GM19452 (cell line): ENCODE results near the gene TOGARAM1.
A peak's percentile ranks its signal among the peaks of the same experiment; 100 is the strongest.

Experiments used
- ATAC-seq: cut with Tn5 transposase; IDR thresholded peaks from one replicate; pipeline ENCODE4 v1.9.1; 2021; ENCODE audit not compliant: unreplicated experiment

TOGARAM1 gene

GRCh38 chr14:45083976-45084722 lies 122.2 kb downstream of the TOGARAM1 start, which contains the start of gene PRPF39:
PRPF39 (plus strand) TSS chr14:45084116; CDS start chr14:45095240, 11,124 bp downstream.
- peak; percentile 89 for ATAC-seq

- no peak for ATAC-seq
Measured at GRCh38 chr14:45084946-45085346, 123.0 kb downstream of the TOGARAM1 start.

DNA sequence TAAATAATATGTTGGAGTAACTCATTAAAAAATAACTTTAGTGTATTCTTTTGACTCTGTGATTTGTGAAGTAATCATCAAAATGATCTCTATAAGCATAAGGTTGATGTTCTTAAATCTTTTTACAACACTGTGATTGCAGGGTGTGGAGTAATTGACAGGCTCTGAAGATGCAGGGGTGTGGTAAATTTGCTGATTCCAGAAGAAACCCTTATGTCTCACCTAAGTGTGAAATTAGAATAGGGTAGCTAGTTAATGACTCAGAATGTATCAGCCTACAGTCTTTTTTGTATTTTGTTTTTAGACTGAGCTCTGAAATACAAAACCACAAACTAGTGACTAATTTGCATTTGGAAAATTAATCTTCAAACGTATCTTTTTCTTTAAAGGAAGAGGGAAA lies 127.8 kb downstream of the TOGARAM1 start:
- peak; percentile 75 for ATAC-seq

- no peak for ATAC-seq
Measured at GRCh38 chr14:45091710-45092109, 129.7 kb downstream of the TOGARAM1 start.

DNA sequence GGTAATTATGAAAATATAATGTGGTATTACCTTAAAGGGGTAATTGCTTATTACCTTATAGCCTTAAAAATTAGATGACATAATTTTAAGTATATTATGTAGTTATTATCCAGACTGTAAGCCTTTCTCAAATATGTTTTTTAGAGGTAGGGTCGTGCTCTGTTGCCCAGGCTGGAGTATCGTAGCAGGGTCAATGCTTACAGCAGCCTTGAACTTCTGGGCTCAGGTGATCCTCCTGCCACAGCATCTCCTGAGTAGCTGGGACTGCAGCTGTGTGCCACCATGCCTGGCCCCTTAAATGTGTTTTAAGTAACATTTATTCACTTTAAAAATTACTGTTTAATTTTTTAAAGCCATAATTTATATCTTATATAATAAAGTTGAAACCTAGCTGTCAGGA lies 132.3 kb downstream of the TOGARAM1 start:
- no peak for ATAC-seq

DNA sequence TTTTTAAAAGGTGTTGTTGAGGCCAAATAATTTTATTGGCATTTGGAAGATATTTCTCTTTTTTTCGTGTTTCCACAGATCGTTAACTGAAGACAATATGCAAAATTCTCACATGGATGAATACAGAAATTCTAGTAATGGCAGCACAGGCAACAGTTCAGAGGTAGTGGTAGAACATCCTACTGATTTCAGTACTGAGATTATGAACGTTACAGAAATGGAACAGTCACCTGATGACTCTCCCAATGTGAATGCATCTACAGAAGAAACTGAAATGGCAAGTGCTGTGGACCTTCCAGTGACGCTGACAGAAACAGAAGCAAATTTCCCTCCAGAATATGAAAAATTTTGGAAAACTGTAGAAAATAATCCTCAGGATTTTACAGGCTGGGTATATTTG lies 133.2 kb downstream of the TOGARAM1 start:
- no peak for ATAC-seq

DNA sequence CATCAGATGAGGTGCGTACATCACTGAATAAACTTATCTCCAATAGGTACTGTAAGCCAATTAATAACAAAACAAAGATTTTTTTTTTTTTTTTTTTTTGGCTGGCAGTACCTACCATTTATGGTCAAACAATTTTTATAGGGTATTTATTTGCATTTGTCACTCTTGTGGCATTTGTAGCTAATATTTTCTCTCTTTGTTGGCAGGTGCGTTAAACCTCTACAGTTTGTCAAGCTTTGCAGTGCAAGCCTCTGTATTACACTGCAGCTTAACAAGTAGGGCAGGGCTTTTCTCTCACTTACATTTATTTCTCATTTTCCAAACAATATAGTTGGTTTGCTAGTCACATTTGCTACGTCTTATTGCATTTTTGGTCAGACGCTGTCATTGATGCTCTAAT lies 134.2 kb downstream of the TOGARAM1 start:
- ATAC-seq = no peak

DNA sequence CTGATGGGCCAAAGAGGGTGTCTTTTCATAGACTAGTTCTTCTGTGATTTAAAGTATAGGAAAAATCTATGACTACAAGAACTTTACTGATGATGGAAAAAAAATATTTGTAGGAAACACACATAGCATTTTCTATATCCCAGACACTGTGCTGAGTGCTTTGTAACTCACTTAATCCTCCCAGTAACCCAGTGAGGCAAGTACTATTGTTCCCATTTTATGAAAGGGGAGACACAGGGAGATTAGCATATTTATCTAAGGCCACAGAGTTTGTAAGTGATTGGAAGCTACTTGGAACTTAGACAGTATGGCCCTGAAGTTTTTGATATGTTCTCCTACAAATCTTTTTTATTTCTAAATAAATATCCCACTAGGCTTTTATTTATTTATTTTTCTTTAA lies 141.8 kb downstream of the TOGARAM1 start:
- no peak for ATAC-seq

DNA sequence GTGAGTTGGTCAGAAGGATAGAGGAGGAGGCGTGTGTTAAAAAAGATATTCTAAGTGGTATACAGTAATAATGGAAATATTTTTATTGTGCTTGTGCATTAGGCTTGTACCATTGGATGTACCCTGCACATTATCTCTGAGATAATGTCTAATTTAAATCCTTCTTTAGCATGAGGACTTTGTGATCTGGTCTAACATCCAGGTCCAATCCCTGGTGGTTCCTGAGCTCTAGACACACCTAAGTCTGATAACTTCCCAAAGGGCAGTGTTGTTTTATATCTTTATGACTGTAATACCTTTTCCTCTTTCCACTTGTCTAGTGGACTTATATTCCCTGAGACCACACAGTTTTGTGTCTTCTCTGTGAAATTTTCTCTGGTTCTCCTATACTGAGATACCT lies 142.6 kb downstream of the TOGARAM1 start:
- no peak for ATAC-seq

- no peak for ATAC-seq
Measured at GRCh38 chr14:45112896-45113781, 151.1 kb downstream of the TOGARAM1 start.

- no peak for ATAC-seq
Measured at GRCh38 chr14:45114327-45114726, 152.3 kb downstream of the TOGARAM1 start.

- ATAC-seq = no peak
Measured at GRCh38 chr14:45118594-45118993, 156.6 kb downstream of the TOGARAM1 start.

DNA sequence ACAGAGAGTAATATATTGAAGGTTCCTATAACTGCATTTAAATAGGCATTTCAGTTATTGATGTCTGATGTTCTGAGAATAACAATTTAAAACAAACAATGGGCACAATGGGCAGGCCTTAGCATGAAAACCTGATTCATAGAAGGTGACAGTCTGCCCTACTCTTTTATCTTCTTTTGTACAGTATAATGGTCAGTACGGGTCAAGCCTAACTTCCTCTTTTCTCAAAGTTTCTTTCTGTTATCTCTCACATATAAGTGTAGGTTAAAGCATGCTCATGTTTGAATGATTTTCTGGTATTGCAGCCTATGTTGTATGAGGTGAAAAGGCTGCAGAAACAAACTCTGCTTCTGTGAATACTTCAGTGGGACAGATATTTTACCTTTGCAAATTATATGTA lies 158.1 kb downstream of the TOGARAM1 start:
- no peak for ATAC-seq

GRCh38 chr14:45123271-45123670 lies 161.3 kb downstream of the TOGARAM1 start:
- no peak for ATAC-seq
